Measurements from ENCODE around the gene KRTAP12-1.
"Not testable (repeated sequence)": the region's sequence is repeated elsewhere in the genome, so short reads cannot be mapped to it uniquely, and the experiment has no call there.

Gene KRTAP12-1

DNA sequence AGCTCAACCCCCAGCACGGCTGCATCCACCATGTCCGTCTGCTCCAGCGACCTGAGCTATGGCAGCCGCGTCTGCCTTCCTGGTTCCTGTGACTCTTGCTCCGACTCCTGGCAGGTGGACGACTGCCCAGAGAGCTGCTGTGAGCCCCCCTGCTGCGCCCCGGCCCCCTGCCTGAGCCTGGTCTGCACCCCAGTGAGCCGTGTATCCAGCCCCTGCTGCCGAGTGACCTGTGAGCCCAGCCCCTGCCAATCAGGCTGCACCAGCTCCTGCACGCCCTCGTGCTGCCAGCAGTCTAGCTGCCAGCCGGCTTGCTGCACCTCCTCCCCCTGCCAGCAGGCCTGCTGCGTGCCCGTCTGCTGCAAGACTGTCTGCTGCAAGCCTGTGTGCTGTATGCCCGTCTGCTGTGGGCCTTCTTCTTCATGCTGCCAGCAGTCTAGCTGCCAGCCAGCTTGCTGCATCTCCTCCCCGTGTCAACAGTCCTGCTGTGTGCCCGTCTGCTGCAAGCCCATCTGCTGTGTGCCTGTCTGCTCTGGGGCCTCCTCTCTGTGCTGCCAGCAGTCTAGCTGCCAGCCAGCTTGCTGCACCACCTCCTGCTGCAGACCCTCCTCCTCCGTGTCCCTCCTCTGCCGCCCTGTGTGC lies 15.3 kb upstream of the KRTAP12-1 start, which contains the start of gene KRTAP10-12:
Gene KRTAP10-12 (plus strand): TSS at position 1 of the 639 bp plus-strand sequence. CDS start 30 bp downstream, at position 31.
- not testable (repeated sequence) for DNase-seq

DNA sequence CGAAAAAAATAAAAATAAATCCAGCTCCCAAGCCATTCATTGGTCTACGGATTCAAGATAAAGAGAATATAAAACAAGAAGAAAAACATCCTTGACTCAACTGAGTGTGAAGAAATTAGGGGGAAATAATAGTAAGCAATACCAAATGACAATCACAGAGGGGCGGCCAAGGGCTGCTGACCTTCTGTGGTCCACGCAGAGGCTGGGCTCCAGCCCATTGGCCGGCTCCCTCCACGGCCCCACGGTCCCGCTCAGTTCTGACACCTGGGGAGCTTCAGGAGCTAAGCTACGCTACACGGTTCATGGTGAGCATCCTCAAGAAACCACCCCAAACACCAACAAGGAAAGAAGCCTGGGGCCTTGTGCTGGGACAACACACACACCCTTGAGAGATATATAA lies 14.6 kb upstream of the KRTAP12-1 start:
- no peak for DNase-seq

DNA sequence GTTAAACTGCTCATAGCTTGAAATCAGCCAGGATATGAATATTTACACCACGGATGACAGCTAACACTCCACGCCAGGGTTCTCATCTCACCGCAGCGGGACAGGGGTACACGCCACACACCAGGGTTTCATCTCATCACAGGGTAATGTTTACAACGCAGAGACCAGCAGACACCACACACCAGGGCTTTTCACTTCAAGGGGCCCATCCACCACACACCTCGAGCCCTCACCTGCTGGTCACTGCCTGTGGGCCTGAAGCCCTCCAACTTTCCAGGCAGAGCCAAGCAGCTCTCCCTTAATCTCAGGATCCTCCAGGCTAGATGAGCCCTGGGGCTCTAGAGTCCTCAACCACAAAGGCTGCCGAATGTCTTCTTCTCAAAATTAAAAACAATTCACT lies 13.7 kb upstream of the KRTAP12-1 start:
- no peak for DNase-seq

DNA sequence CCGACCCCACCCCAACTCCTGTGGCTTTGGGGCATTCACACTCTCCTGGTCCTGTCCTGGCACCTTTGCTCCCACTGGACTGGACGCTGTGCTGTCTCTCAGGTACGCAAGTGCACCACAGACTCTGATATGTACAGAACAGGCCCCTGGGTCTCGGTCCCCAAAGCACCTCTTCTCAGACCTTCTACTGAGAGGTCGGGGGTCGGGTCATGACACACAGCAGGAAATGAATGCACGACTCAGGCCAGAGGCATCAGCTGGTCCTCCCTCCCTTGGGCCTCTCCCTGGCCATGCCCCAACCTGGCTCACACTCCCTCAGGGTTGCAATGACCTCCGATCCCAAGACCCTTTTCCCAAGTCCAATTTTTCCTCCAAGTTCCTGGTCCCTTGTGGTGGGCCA lies 13.2 kb upstream of the KRTAP12-1 start:
- DNase-seq = no peak

DNA sequence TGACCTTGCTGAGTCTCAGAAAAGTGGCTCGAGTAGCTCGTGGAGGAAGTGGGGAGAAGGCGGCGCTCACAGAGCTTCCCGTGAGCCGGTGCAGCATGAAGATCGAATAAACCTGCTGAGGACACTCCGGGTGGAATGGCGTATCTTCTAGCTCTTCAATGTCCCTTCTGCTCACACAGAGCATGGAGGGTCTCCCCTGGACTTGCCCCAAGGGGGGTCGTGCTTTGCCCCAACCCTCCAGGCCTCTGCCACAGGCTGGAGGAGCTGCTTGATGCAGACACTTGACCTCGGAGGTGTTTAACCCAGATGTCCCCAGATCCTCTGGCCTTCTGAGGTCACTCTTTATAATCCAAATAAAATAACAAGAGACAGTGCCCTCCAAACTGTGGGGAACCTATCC lies 12.8 kb upstream of the KRTAP12-1 start:
- no peak for DNase-seq

DNA sequence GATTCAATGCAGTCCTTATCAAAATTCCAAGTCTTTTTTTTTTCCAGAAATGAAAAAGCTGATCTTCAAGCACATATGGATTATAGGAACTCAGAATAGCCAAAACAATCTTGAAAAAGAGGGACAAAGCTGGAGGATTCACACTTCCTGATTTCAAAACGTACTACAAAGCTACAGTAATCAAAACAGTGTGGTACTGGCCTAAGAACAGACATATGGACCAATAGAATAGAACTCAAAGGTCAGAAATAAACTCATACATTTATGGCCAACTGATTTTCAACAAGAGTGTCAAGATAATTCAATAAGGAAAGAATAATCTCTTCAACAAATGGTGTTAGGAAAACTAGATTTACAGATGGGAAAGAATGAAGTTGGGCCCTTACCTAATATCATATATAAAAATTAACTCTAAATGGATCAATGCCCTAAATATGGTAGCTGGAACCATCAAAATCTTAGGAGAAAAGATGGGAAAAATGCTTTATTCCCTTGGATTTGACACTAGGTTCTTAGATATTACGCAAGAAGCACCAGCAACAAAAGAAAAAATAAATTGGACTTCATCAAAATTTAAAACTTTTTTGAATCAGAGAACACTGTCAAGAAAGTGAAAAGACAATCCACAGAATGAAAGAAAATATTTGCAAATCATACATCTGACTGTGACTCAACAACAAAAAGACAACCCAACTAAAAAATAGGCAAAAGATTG lies 11.0 kb upstream of the KRTAP12-1 start:
- DNase-seq = no peak

DNA sequence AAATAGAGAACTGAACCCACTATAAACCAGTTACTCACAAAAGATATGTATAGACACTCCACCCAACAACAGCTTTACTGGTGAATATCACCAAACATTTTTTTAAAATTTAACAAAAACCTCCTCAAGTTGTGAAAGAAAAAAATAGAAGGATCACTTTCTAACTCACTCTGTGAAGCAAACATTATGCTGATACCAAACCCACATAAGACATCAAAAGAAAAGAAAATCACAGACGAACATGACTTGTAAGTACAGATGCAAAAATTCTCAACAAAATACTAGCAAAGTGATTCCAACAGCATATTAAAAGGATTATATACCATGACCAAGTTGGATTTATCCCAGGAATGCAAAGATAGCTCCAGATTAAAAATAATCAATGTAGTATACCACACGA lies 9.7 kb upstream of the KRTAP12-1 start:
- DNase-seq = no peak

DNA sequence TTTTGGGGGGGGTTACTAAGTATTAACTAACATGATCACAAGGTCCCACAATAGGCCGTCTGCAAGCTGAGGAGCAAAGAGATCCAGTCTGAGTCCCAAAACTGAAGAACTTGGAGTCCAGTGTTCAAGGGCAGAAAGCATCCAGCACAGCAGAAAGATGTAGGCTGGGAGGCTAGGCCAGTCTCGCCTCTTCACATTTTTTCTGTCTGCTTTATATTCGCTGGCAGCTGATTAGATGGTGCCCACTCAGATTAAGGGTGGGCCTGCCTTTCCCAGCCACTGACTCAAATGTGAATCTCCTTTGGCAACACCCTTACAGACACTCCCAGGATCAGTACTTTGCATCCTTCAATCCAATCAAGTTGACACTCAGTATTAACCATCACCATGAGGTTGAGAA lies 7.8 kb upstream of the KRTAP12-1 start:
- DNase-seq = not testable (repeated sequence)

DNA sequence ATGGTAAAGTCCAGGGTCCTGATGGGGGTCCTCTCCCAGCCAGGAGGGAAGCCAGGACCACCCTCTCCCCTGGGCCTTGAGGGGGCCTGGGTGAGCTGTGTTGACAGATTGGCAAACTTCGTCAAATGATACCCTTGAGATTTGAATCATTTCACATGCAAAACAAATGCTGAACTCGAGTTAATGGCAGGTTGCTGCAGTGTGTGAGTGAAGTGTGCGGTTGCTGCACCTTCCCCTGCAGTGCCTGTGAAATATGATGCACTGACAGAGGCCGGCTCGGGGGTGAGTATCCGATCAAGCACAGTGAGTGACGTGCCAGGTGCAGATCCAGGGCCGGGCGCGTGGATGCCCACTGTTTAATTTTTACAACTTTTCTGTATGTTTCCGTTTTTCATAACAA lies 5.7 kb upstream of the KRTAP12-1 start:
- DNase-seq = no peak

DNA sequence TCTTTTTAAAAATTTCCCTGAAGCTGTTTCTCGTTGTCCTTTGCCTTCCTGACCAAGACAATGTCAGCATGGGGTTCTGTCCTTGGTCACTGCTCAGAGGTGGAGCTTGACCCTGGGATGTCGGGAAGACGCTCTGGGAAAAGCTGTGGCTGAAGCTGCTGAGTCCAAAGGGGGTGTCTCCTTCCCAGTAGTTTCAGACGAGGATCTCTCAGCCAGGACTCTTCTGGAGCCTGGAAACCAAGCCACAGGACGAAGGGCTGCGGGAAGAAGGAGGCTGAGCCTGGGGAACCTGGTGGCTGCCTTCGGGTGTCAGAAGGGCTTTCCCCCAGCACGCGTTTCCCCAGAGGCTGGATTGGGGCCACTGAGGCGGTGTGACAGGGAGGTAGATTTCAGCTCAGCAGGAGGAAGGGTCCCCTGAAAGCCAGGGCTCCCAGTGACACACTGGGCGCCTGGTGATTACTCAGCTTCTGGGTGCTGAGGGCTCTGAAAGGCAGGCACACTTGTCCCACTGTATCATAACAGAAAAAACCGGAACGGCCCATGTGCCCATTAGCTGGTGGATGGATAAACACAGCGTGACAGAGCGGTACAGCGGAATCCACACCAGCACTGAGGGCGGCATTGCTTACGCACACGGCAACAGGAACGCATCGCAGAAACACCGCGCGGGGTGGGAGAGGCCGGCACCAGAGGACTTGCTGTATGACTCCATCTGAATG lies 5.0 kb upstream of the KRTAP12-1 start:
- DNase-seq = no peak

DNA sequence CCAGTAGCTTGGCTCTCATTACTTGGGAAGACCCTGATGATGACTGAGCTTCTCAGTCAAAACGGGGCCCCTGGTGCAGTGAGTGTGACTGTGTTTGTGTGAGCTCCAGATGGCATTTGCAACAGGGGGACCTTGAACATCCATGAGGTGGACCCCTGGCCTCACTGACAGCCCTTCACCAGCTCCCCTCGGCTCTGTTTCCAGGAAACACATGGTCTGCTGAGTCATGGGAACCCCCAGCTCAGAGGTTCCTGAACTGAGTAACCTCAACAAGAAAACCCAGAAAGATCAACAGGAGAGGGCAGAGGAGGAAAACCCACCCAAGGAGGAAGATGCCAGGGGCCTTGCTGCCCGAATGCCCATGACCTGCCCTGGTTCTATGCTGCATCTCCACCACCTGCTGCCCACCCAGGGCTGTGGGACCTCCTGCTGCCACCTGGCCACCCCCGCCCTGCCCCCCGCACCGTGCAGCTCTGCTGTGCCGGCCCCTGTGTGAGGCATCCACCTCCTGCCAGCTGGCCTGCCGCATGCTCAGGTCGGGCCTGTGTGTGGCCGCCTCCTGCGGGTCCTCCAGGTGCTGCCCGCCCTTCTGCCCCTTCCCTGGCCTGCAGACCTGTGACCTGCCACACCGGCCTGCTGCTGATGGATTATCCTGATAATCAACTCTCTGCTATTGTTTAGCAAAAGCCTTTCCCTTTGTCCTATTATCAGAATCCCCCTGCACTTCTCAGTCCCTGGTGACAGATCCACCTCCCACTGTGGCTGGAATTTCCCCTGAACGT lies 4.2 kb upstream of the KRTAP12-1 start:
- DNase-seq = no peak

DNA sequence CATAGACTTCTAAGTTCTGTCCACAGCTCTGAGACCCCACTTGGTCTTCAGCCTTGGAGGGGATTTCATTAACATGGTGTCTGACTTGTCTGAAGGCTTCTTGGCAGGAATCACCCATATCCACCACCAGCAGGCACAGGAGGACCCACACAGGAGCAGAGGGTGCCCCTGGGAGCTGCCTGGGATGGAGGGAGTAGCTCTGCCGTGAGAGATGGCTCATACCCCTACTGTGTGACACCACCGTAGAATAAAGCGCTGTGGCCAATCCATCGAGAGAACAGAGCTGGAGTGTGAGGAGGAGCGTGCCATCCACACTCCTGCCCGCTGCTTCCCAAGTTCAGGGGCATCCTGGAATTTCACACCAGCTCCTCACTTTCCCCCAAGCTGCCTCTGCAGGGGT lies 3.1 kb upstream of the KRTAP12-1 start:
- not testable (repeated sequence) for DNase-seq

DNA sequence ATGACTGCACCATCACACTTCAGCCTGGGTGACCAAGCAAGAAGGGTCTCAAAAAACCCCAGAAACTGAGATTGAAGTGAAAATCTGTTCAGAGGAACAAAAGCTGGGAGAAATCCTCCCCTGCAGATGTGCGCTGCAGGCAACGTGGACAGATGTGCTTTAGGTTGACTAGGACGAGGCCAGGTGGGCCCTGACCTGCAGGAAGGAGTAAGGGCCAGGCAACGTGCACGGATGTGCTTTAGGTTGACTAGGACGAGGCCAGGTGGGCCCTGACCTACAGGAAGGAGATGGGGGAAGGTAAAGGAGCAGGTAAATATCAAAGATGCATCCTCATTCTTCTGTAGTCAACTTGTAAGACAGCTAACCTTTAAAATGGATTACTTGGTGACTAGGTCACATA lies 2.5 kb upstream of the KRTAP12-1 start:
- DNase-seq = no peak

DNA sequence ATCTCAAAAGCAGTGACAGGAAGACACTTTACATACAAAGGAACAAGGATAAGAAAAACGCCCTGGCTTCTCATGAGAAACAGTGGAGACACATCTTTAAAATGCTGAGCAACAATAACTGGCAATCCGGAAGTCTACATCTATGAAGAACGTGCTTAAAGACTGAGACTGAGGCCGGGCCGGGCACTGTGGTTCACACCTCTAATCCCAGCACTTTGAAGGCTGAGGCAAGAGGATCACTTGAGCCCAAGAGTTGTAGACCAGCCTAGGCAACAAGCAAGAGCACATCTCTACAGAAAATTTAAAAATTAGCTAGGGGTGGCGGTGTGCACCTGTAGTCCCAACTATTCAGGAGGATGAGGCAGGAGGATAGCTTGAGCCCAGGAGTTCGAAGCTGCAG lies 2.1 kb upstream of the KRTAP12-1 start:
- no peak for DNase-seq

DNA sequence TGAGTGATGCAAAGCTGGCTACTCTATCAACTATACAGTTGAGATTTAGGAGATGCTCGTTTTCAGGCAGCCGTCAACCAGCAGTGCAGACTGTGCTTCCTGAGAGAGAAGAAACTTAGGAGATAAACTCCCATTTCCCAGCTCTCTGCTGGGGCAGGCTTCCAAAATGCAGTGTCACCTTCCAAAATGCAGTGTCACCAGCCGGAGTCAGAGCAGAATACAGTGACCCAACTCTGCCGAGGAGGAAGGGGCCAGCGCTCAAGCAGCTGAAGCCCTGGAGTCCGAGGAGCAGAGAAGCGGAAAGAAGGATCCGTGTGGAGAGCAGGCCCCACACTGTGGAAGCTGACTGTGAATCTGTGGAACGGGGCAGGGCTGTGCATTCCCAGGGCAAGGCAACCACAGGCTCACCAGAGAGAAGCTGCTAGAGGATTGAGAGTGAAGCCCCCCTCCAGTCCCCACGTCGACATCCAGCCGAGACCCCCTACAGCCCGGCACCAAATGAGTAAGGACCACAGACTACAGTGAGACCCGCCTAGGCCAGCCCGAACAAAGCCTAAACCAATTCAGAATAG lies 703 bp upstream of the KRTAP12-1 start:
- no peak for DNase-seq

DNA sequence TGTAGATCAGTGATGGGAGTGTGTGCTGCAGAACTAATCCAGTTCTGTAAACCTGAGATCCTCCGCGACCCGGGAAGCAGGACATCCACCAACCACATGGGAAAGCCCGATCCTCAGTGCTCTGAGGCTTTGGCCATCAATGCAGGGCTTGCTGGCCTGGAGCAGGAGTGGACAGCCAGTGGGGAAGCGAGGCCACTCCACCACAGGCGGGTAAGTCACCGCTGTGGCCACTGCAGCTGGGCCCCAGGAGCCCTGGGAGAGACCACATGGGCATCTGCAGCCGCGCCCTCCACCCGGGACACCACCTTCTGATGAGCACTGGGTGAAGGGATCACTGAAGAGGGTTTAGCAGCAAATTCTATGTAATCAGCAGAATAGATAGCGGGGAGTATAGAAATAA lies 811 bp downstream of the KRTAP12-1 start:
- DNase-seq = no peak

DNA sequence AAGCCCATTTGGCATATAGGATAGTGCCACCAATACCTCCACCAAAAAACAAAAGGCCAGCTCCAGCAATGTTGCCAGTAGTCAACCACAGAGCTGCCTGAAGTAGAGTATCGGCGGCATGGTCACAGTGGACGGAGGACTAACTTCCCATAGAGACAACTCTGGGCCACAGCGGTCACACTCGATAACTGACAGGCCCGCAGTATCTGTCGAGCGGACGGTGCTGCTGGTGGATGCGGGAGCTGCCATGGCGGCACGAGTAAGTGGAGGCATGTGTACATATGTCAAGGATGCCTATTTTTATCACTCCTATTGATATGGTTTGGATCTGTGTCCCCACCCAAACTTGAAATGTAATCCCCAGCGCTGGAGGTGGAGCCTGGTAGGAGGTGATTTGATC lies 4.1 kb downstream of the KRTAP12-1 start:
- no peak for DNase-seq

DNA sequence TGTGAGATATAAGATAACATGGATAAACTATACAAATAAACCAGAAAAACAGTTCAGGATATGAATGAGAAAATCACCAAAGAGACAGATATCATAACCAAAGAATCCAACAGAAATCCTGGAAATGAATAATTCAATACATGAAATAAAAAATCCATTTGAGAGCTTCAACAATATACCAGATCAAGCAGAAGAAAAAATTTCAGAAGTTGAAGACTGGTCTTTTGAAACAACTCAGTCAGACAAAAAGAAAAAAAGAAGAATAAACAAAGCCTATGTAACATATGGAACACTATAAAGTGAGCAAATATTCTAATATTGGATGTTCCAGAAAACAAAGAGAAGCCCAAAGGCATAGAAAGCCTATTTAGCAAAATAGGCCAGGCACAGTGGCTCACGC lies 10.1 kb downstream of the KRTAP12-1 start:
- no peak for DNase-seq

DNA sequence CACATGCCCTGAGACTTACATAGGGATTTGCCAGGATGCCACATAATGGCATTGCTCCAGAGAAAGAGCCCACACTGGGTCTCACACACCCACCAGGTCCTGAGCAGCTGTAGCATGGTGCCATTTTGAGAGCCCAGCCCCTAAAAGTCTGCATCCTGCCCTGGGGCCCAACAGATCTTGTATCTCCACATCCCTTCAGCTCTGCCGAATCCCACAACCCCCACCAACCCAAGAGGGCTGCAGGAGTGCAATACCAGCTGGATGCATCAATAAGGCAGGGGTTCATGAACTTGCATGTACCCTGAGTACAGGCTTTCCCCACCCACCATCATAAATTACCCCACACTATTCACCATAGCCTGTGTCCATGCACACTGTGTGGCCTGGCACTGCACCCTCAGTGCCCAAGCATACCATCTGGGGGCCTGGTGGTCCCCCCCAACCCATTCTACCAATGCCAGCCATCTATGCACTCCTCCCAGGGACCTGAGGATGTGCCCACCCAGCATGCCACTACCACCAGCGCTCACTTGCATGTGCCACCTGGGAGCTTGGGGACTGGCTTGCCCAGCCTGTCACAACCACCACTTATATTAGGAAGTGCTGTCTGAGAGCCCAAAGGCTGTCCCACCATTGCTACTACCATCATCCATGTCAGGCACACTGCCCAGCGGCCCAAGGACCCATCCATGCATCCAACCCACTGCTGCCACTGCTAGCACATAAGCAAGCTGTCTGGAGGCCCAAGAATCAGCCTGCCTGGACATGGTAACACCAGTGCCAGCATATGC lies 11.1 kb downstream of the KRTAP12-1 start:
- no peak for DNase-seq

DNA sequence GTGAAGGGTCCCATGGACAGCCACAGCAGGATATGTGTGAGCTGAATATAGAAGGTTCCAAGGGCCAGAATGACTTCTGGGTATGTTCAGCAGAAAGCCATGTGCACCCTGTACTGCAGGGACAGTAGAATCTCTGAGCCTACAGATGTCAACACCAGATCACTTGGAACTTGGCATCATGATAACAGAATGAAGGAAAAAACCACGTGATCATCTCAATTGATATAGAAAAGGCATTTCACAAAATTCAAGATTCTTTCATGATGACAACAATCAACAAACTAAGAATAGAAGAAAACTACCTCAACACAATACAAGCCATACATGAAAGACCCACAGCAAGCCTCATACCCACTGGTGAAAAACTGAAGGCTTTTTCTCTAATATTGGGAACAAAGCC lies 14.4 kb downstream of the KRTAP12-1 start:
- no peak for DNase-seq

DNA sequence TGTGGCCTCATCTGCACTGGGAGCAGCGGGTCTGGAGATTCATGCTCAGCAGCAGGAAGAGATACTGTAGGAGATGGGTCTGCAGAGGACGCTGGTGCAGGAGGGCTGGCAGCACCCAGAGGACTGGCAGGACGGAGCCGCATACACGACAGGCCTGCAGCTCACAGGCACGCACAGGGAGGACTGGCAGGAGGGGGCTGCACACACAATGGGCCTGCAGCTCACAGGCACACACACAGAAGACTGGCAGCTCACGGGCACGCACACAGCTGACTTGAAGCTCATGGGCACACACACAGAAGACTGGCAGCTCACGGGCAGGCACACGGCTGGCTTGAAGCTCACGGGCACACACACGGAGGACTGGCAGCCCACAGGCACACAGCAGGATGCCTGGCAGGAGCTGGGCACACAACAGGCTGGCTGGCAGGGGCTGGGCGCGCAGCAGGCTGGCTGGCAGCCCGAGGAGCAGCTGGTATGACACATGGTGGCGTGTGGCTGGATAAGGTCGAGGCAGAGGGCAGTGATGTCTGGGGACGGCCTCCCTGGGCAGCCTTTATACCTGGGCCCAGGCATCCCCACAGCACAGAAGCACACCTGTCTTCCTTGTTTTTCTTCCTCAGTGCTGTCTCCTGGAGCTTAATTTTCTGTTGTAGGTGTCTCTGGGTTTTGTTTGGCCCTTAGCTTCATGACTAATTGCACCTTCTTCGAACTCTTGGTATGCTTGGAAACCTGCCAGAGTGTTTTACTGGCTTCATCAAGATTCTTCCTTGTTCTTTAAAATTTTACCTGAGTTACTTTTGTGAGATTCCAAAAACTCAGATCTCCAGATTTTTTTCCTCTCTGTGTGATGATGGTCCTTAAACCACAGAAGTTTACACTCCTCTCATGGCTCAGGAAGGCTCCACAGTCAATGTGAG lies 15.3 kb downstream of the KRTAP12-1 start, which contains the start of gene KRTAP12-2:
Gene KRTAP12-2 (minus strand): TSS at position 527 of the 920 bp plus-strand sequence. CDS start 41 bp downstream, at position 486.
- no peak for DNase-seq
